A673 (cell line): Measurements from ENCODE around the gene RPP25L. TPM values are rescaled to one million over a fixed set of nuclear protein-coding genes. Genes with fewer than 3 reads are reported as not detected.
A peak's percentile ranks its signal among the peaks of the same experiment; 100 is the strongest.

Experiments used
- BruUV-seq: library from RNA; stranded (reverse); fragments of 400-500 nt; replicated peaks from 2 replicates; lab custom pipeline; 2021; lab: Mats Ljungman, UMichigan
- CTCF ChIA-PET: fragments of 300-600 bp; sonication (Branson Sonifier 250); formaldehyde crosslinking; loops from one replicate; lab custom pipeline; 2022; ENCODE audit warnings: antibody characterized with exemption; lab: Charles Lee
- POLR2A ChIA-PET: fragments of 300-600 bp; sonication (Branson Sonifier 250); formaldehyde crosslinking; loops from one replicate; lab custom pipeline; 2022; ENCODE audit warnings: antibody characterized with exemption; ENCODE audit not compliant: low non-redundant PET; lab: Charles Lee
- DNase-seq: peaks from one replicate; pipeline ENCODE4 v3.0.0-alpha.2; 2015; ENCODE audit warnings: low spot score
- H3K27ac ChIP-seq: fragments of 200-600 bp; sonication (generic); 2 replicates; pipeline ENCODE4 v1.5.1; 2016; ENCODE audit warnings: mixed run types, low read depth, mild to moderate bottlenecking, mixed read lengths, antibody characterized with exemption, low read length; ENCODE audit not compliant: poor library complexity, severe bottlenecking
- H3K27me3 ChIP-seq: fragments of 200-600 bp; sonication (generic); replicated peaks from 2 replicates; pipeline ENCODE4 v1.6.1; 2017; ENCODE audit warnings: mixed run types, low read depth, mild to moderate bottlenecking, mixed read lengths, antibody characterized with exemption, low read length; ENCODE audit not compliant: insufficient read depth, poor library complexity
- H3K36me3 ChIP-seq: fragments of 200-600 bp; sonication (generic); 2 replicates; pipeline ENCODE4 v1.6.1; 2016; ENCODE audit warnings: mixed run types, mild to moderate bottlenecking, mixed read lengths, antibody characterized with exemption, low read length; ENCODE audit not compliant: insufficient read depth, poor library complexity, severe bottlenecking
- H3K4me1 ChIP-seq: fragments of 200-600 bp; sonication (generic); 2 replicates; pipeline ENCODE4 v1.6.1; 2017; ENCODE audit warnings: mixed run types, mild to moderate bottlenecking, mixed read lengths, antibody characterized with exemption, low read length; ENCODE audit not compliant: insufficient read depth, poor library complexity, severe bottlenecking
- H3K4me3 ChIP-seq: fragments of 200-600 bp; sonication (generic); 2 replicates; pipeline ENCODE4 v1.5.1; 2016; ENCODE audit warnings: low read depth, mixed run types, mild to moderate bottlenecking, mixed read lengths, low read length; ENCODE audit not compliant: poor library complexity, severe bottlenecking
- H3K9me3 ChIP-seq: fragments of 200-600 bp; sonication (generic); 2 replicates; pipeline ENCODE4 v1.6.1; 2016; ENCODE audit warnings: mixed run types, low read depth, mild to moderate bottlenecking, mixed read lengths, antibody characterized with exemption, low read length; ENCODE audit not compliant: poor library complexity, severe bottlenecking
- EZH2 ChIP-seq: fragments of 200-600 bp; sonication (generic); IDR thresholded peaks from 2 replicates; pipeline ENCODE4 v1.6.1; 2017; ENCODE audit warnings: borderline replicate concordance, low read depth, mild to moderate bottlenecking, mixed read lengths, antibody characterized with exemption, low read length; ENCODE audit not compliant: poor library complexity, severe bottlenecking
- intact Hi-C: fragments of 100-400 bp; cut with micrococcal nuclease; formaldehyde crosslinking; loops from one replicate; pipeline ENCODE4 v1.10.0; 2022; ENCODE audit not compliant: unreplicated experiment
- total RNA-seq: library from RNA; stranded (reverse); gene quantifications from 2 replicates; pipeline ENCODE4 v1.2.3, GENCODE V29; 2021
- TF ChIP-seq, protein P1 (sequence below): fragments of 300-800, 200-600 bp; sonication (generic); conservative IDR thresholded peaks from 2 replicates; pipeline ENCODE4 v1.5.1; 2017; ENCODE audit warnings: low read depth, mild to moderate bottlenecking, antibody characterized with exemption, low read length, moderate library complexity, mixed read lengths

The RPP25L gene
- total RNA-seq, 1 experiment from 2014 or later, result 19.7 TPM

DNA sequence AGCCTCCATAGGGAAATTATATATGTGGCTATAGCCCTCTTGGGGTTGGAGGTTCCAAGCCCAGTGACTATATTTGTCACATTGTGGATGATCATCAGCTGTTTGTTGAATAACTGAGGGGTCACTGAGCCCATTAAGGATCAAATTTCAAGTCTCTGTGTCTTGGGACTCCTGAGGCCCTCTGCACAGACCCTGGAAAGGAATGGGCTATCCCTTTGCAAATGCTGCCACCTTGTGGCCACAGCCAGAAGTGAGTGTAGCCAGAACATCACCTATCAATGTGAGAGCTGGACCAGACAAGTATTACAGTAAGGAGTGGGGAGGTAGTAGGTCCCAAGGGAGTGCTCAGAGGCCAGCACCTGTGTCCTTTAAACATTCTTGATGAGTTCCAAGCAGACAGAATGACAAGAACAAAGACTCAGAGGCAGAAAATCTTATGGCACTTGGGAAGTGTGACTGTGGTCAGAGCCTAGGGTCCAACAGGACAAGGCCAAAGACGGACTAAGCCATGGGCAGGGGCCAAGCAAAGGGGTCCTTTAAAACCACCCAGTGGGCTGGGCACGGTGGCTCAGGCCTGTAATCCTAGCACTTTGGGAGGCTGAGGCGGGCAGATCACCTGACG is 8.2 kb downstream of the RPP25L start:
- no TSS peak for BruUV-seq
- CTCF ChIA-PET, result interaction anchor here (0.5 to 2.1 kb wide), 16 partner anchors 8 to 1453 kb away, joined by 3 to 17 read pairs (median 4); partner anchors contain the start of gene MYORG
- TF ChIP-seq, protein P1, sequence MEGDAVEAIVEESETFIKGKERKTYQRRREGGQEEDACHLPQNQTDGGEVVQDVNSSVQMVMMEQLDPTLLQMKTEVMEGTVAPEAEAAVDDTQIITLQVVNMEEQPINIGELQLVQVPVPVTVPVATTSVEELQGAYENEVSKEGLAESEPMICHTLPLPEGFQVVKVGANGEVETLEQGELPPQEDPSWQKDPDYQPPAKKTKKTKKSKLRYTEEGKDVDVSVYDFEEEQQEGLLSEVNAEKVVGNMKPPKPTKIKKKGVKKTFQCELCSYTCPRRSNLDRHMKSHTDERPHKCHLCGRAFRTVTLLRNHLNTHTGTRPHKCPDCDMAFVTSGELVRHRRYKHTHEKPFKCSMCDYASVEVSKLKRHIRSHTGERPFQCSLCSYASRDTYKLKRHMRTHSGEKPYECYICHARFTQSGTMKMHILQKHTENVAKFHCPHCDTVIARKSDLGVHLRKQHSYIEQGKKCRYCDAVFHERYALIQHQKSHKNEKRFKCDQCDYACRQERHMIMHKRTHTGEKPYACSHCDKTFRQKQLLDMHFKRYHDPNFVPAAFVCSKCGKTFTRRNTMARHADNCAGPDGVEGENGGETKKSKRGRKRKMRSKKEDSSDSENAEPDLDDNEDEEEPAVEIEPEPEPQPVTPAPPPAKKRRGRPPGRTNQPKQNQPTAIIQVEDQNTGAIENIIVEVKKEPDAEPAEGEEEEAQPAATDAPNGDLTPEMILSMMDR, result peak; percentile 96
- TF ChIP-seq EZH2, result no peak

DNA sequence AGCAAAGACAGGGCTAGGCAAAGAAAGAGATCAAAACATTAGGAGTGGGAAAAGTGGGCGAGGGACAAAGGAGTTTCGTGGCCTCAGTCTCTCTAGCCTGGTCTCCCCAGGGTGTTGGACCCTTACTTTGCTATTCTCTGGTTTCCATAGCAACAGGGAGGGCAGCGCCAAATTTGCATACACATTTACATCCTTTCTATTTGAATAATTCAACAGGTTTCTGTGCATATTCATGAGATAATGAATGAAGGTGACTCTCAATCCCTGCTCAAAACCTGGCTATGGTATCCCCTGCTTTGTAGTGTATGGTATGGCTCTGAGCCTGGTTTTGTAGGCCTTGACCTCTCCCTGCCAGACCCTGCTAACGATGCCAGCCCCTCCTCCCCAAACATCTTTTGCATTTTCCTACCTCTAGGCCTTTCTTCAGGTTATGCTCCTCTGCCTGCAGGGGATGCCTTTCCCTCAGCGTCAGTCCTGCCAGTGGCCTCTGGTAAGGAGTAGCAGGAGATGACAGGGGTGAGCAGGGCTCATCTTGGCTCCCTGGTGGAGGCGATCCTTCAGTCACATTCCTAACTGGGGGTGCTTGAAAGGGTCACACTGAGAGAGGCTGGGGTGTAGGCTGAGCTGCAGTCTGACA is 9.8 kb downstream of the RPP25L start:
- intact Hi-C loops, result loop anchor here (5.0 kb wide), 1 partner anchor 100 kb away; no protein-coding TSS in a partner anchor
- ChIA-PET CTCF (interaction anchor here (0.5 to 2.1 kb wide), 2 partner anchors 198 to 277 kb away, joined by 4 to 17 read pairs; no protein-coding TSS in a partner anchor), POLR2A (no interaction called here)
- no peak for TF ChIP-seq EZH2
- TF ChIP-seq, protein P1, result no peak
- H3K9me3 ChIP-seq, result no peaks in the 10 kb centered on the region
- H3K27me3 ChIP-seq, result no peaks in the 10 kb centered on the region
- DNase-seq, result no peak
- no peak overlapping the region for H3K27ac ChIP-seq
- no TSS peak for BruUV-seq
- H3K4me3 ChIP-seq, result no peak overlapping the region
- no peaks in the 10 kb centered on the region for H3K4me1 ChIP-seq
- no peaks in the 10 kb centered on the region for H3K36me3 ChIP-seq

More for the DNA sequence above, 8.2 kb downstream of the RPP25L start:
- DNase-seq, result peak; percentile 88
- Histone ChIP-seq H3K4me1 (no peaks in the 10 kb centered on the region), H3K36me3 (no peaks in the 10 kb centered on the region), H3K27ac (no peak overlapping the region), H3K4me3 (no peak overlapping the region), H3K27me3 (no peaks in the 10 kb centered on the region), H3K9me3 (no peaks in the 10 kb centered on the region)
- POLR2A ChIA-PET, result no interaction called here
- intact Hi-C loops, result loop anchor here (5.0 kb wide), 1 partner anchor 101 kb away; no protein-coding TSS in a partner anchor

DNA sequence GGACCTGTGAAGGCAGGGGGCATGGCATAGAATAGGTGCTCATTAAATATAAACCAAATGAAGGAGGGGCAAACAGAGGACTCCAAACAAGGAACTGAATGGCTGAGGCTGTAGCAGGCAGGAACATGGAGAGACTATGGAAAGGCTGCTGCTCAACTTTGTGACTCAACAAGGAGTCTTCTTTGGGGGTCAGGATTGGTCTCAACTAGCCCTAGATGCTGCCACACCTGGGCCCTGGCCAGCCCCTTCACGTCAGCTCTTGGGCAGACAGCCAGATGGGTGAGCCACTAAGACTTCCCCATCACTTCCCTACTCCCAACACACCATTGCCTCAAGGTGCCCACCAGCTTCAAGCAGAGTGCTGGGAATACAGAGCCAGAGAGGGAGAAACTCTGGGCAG is 11.0 kb downstream of the RPP25L start:
- H3K4me3 ChIP-seq, result no peak overlapping the region
- TF ChIP-seq, protein P1, result no peak
- no peak for TF ChIP-seq EZH2
- H3K4me1 ChIP-seq, result no peaks in the 10 kb centered on the region
- no peaks in the 10 kb centered on the region for H3K27me3 ChIP-seq
- CTCF ChIA-PET, result no interaction called here
- POLR2A ChIA-PET, result no interaction called here
- no peak for DNase-seq
- BruUV-seq, result no TSS peak
- H3K9me3 ChIP-seq, result no peaks in the 10 kb centered on the region
- intact Hi-C loops, result loop anchor here (5.0 kb wide), 1 partner anchor 99 kb away; no protein-coding TSS in a partner anchor
- H3K36me3 ChIP-seq, result no peaks in the 10 kb centered on the region
- H3K27ac ChIP-seq, result no peak overlapping the region
